ENCODE measurements around the gene LRP6. TPM values are rescaled to one million over a fixed set of nuclear protein-coding genes. Genes with fewer than 3 reads are reported as not detected.

The LRP6 gene
- total RNA-seq, 1 donor from 2014 or later = 68.5 TPM

- no peak for FAIRE-seq
- no peak for DNase-seq (ENCODE audit: low spot score in 2 of 2)
Measured at GRCh38 chr12:12086362-12086761, 180.5 kb downstream of the LRP6 start.

- FAIRE-seq (no peak), DNase-seq (ENCODE audit: low spot score in 2 of 2) (no peak)
Measured at GRCh38 chr12:12083688-12084087, 183.2 kb downstream of the LRP6 start.

GRCh38 chr12:12081836-12082497, 184.9 kb downstream of the LRP6 start:
- no peak for FAIRE-seq
- peak; percentile 51 to 70 for DNase-seq (ENCODE audit: low spot score in 2 of 2)

- DNase-seq (ENCODE audit: low spot score in 2 of 2) (no peak), FAIRE-seq (no peak)
Measured at GRCh38 chr12:12079291-12079690, 187.6 kb downstream of the LRP6 start.

GRCh38 chr12:12072064-12072760, 194.6 kb downstream of the LRP6 start:
- DNase-seq (ENCODE audit: low spot score in 2 of 2) (no peak), FAIRE-seq (no peak)

- FAIRE-seq (no peak), DNase-seq (ENCODE audit: low spot score in 2 of 2) (no peak)
Measured at GRCh38 chr12:12070674-12071656, 195.9 kb downstream of the LRP6 start, which contains the start of gene BCL2L14. Gene BCL2L14 (plus strand): TSS chr12:12070939. CDS start chr12:12079306, 8,367 bp downstream.

GRCh38 chr12:12069821-12070548, 196.9 kb downstream of the LRP6 start:
- DNase-seq (ENCODE audit: low spot score in 2 of 2) = no peak
- no peak for FAIRE-seq

GRCh38 chr12:12068751-12069150, 198.1 kb downstream of the LRP6 start:
- DNase-seq (ENCODE audit: low spot score in 2 of 2) (no peak), FAIRE-seq (no peak)

Small RNA genes within 50 kb of the gene (small RNA-seq; reads per million reads assigned to genes)
- gene RNU6-318P (not detected), gene RNU6-545P (not detected)

Other genes starting within 250 kb of the LRP6 start
- not detected for gene BCL2L14, start 196.1 kb downstream of the LRP6 start, total RNA-seq
- 2.4 TPM for gene MANSC1, start 83.2 kb upstream of the LRP6 start, total RNA-seq
- gene BORCS5, start 90.0 kb upstream of the LRP6 start, total RNA-seq = 19.2 TPM

Data from frontal cortex (tissue), 4 donors.